ENCODE results near the gene WDR43. TPM values are rescaled to one million over a fixed set of nuclear protein-coding genes. Genes with fewer than 3 reads are reported as not detected.
A peak's percentile ranks its signal among the peaks of the same experiment; 100 is the strongest.

Gene WDR43
- total RNA-seq, 1 donor: 79.3 TPM

GRCh38 chr2:28869494-28870145 lies 24.8 kb upstream of the WDR43 start:
- DNase-seq (ENCODE audit: insufficient read length, low spot score, missing footprints): no peak

GRCh38 chr2:28870146-28870891 lies 24.1 kb upstream of the WDR43 start, which contains the start of gene TRMT61B:
Gene TRMT61B, minus strand, starts transcription at chr2:28870309. Its CDS starts 32 bp downstream, at chr2:28870277.
- Histone ChIP-seq H3K79me2 (ENCODE audit: insufficient read depth, low read length) (peaks cover 39% of the 10 kb centered on the region), H3K9me3 (ENCODE audit: low read depth, low read length) (no peaks in the 10 kb centered on the region), H4K20me1 (ENCODE audit: insufficient read depth, low read length) (no peaks in the 10 kb centered on the region), H2AFZ (ENCODE audit: low read length) (peak within 1 kb of the TSS; percentile 96), H3K4me2 (ENCODE audit: insufficient read depth, low read length) (peak within 1 kb of the TSS; percentile 98), H3K36me3 (ENCODE audit: insufficient read depth, low read length) (no peaks in the 10 kb centered on the region), H3K27ac (ENCODE audit: low read depth, low read length) (peak within 1 kb of the TSS; percentile 85), H3K27me3 (ENCODE audit: insufficient read depth, low read length) (peaks cover under 1% of the 10 kb centered on the region), H3K4me3 (ENCODE audit: insufficient read depth, low read length) (peak within 1 kb of the TSS; percentile 96), H3K4me1 (ENCODE audit: insufficient read depth, low read length) (peaks cover 21% of the 10 kb centered on the region)
- DNase-seq (ENCODE audit: insufficient read length, low spot score, missing footprints): peak; percentile 97
- no peak for TF ChIP-seq CTCF (IDR thresholded peaks at IDR 0.05; ENCODE audit: extremely low read depth, low read depth, low read length)

More at GRCh38 chr2:28869494-28870145, 24.8 kb upstream of the WDR43 start:
- Histone ChIP-seq H4K20me1 (ENCODE audit: insufficient read depth, low read length) (no peaks in the 10 kb centered on the region), H2AFZ (ENCODE audit: low read length) (peak overlapping the region; percentile 96), H3K4me3 (ENCODE audit: insufficient read depth, low read length) (peak overlapping the region; percentile 96), H3K27me3 (ENCODE audit: insufficient read depth, low read length) (no peaks in the 10 kb centered on the region), H3K4me2 (ENCODE audit: insufficient read depth, low read length) (peak overlapping the region; percentile 98), H3K36me3 (ENCODE audit: insufficient read depth, low read length) (no peaks in the 10 kb centered on the region), H3K9me3 (ENCODE audit: low read depth, low read length) (no peaks in the 10 kb centered on the region), H3K79me2 (ENCODE audit: insufficient read depth, low read length) (peaks cover 42% of the 10 kb centered on the region), H3K27ac (ENCODE audit: low read depth, low read length) (peak overlapping the region; percentile 85), H3K4me1 (ENCODE audit: insufficient read depth, low read length) (peaks cover 21% of the 10 kb centered on the region)
- no peak for TF ChIP-seq CTCF (IDR thresholded peaks at IDR 0.05; ENCODE audit: extremely low read depth, low read depth, low read length)

- H2AFZ ChIP-seq (ENCODE audit: low read length): peak overlapping the region; percentile 15
- peaks cover 8% of the 10 kb centered on the region for H3K27me3 ChIP-seq (ENCODE audit: insufficient read depth, low read length)
- H3K4me1 ChIP-seq (ENCODE audit: insufficient read depth, low read length): peaks cover 21% of the 10 kb centered on the region
- H3K36me3 ChIP-seq (ENCODE audit: insufficient read depth, low read length): no peaks in the 10 kb centered on the region
- no peak overlapping the region for H3K27ac ChIP-seq (ENCODE audit: low read depth, low read length)
- H3K4me3 ChIP-seq (ENCODE audit: insufficient read depth, low read length): no peak overlapping the region
- no peaks in the 10 kb centered on the region for H4K20me1 ChIP-seq (ENCODE audit: insufficient read depth, low read length)
- H3K79me2 ChIP-seq (ENCODE audit: insufficient read depth, low read length): peaks cover 34% of the 10 kb centered on the region
- no peaks in the 10 kb centered on the region for H3K9me3 ChIP-seq (ENCODE audit: low read depth, low read length)
- TF ChIP-seq CTCF (IDR thresholded peaks at IDR 0.05; ENCODE audit: extremely low read depth, low read depth, low read length): no peak
- no peak for DNase-seq (ENCODE audit: insufficient read length, low spot score, missing footprints)
- no peak overlapping the region for H3K4me2 ChIP-seq (ENCODE audit: insufficient read depth, low read length)
Observed at GRCh38 chr2:28871620-28872019, 22.8 kb upstream of the WDR43 start.

- no peak overlapping the region for H3K4me3 ChIP-seq (ENCODE audit: insufficient read depth, low read length)
Observed at GRCh38 chr2:28880193-28880592, 14.3 kb upstream of the WDR43 start.

More at GRCh38 chr2:28880193-28880592, 14.3 kb upstream of the WDR43 start:
- H3K36me3 ChIP-seq (ENCODE audit: insufficient read depth, low read length): no peaks in the 10 kb centered on the region
- H4K20me1 ChIP-seq (ENCODE audit: insufficient read depth, low read length): no peaks in the 10 kb centered on the region
- H3K4me1 ChIP-seq (ENCODE audit: insufficient read depth, low read length): no peaks in the 10 kb centered on the region
- peaks cover 13% of the 10 kb centered on the region for H3K27me3 ChIP-seq (ENCODE audit: insufficient read depth, low read length)
- no peak for TF ChIP-seq CTCF (IDR thresholded peaks at IDR 0.05; ENCODE audit: extremely low read depth, low read depth, low read length)
- no peak overlapping the region for H2AFZ ChIP-seq (ENCODE audit: low read length)
- H3K4me2 ChIP-seq (ENCODE audit: insufficient read depth, low read length): no peak overlapping the region
- no peaks in the 10 kb centered on the region for H3K9me3 ChIP-seq (ENCODE audit: low read depth, low read length)
- no peaks in the 10 kb centered on the region for H3K79me2 ChIP-seq (ENCODE audit: insufficient read depth, low read length)
- DNase-seq (ENCODE audit: insufficient read length, low spot score, missing footprints): no peak
- H3K27ac ChIP-seq (ENCODE audit: low read depth, low read length): no peak overlapping the region

Data from osteoblast (primary cell).